ENCODE measurements around the gene MACO1.
"Not testable (repeated sequence)": the region's sequence is repeated elsewhere in the genome, so short reads cannot be mapped to it uniquely, and the experiment has no call there.

MACO1 gene

GRCh38 chr1:25458541-25459298 lies 28.0 kb downstream of the MACO1 start:
- no peak for DNase-seq (ENCODE audit: low read depth)

DNA sequence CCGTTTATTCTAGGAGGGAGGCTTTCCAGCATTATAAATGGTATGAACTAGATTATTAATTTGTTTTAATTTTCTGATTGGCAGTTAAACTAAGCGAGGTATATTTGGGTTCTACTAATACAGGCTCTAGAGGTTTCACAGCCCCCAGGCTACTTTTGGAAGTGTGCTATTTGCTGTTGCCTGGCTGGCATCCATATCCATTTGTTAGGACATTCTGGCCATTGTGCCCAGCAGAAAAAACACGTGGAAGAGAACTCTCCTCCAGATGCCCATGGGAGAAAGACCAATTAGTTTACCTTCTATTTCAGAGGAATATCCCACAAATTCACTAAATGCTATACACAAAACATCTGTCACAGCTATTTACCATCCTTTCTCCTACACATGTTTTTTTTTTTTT lies 29.3 kb downstream of the MACO1 start:
- no peak for DNase-seq (ENCODE audit: low read depth)

DNA sequence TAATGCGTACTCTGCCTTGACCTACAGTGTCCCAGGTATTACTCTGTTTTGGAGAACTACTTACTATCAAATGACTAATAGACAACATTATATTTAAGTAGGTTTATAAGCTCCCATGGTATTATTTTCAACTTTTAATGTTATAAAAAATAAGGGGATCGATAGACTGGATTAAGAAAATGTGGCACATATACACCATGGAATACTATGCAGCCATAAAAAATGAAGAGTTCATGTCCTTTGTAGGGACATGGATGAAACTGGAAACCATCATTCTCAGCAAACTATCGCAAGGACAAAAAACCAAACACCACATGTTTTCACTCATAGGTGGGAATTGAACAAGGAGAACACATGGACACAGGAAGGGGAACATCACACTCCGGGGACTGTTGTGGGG lies 30.1 kb downstream of the MACO1 start:
- not testable (repeated sequence) for DNase-seq (ENCODE audit: low read depth)

DNA sequence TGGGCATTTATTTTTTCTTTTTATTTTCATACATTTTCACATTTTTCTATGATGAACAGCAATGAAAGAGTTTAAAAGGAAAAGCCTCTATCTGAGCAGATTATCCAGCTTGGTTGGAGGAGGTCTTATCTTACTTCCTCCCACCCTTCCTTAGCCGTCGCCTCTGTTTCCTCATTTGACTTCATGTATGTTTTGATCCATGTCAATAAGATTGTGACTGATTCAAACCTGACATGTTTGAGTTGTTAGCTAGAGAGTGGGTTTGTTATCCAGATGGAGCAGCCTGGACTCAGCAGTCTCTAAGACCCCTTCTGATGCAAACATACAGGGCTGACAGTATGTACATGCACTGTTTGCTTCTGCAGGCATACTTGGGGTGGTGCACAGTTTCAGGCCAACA lies 31.2 kb downstream of the MACO1 start:
- DNase-seq (ENCODE audit: low read depth): no peak

GRCh38 chr1:25462732-25463131 lies 32.0 kb downstream of the MACO1 start:
- DNase-seq (ENCODE audit: low read depth): no peak

GRCh38 chr1:25467193-25467592 lies 36.5 kb downstream of the MACO1 start:
- DNase-seq (ENCODE audit: low read depth): no peak

GRCh38 chr1:25467616-25468015 lies 36.9 kb downstream of the MACO1 start:
- DNase-seq (ENCODE audit: low read depth): no peak

GRCh38 chr1:25468033-25468432 lies 37.3 kb downstream of the MACO1 start:
- no peak for DNase-seq (ENCODE audit: low read depth)

DNA sequence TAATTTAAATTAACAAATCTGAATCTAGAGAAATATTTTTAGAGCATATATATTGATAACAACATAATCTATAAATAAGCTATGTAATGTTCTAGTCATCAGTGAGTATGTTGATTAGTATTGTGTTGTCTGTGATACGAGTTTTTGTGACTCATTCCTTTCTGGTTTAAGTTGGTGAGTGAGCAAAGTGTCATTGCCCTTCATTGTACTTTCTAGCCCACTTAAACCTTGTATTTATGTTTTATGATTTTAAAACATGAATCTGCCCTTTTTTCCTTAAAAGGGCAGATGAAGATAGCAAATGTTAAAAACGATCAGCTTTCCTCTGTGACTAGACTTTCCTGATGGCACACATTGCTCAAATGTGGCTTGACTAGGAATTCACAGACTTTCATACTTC lies 38.5 kb downstream of the MACO1 start:
- DNase-seq (ENCODE audit: low read depth): no peak

DNA sequence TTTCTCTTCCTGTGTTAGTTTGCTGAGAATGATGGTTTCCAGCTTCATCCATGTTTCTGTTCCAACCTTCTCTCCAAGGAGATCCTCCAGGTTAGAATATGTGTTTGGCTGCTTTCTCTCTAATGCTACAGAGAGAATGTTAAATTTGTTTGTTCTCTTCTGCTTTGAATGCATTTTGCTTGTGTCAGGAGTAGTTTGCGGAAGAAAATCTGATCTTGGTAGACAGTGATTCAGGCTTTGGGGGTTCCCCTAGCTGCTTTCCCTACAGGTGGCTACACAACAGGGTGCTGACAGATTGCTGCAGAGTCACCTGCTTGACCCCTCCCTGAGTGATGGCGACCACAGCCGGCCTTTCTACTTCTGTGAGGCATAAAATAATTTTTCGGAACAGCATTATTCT lies 41.8 kb downstream of the MACO1 start:
- no peak for DNase-seq (ENCODE audit: low read depth)

DNA sequence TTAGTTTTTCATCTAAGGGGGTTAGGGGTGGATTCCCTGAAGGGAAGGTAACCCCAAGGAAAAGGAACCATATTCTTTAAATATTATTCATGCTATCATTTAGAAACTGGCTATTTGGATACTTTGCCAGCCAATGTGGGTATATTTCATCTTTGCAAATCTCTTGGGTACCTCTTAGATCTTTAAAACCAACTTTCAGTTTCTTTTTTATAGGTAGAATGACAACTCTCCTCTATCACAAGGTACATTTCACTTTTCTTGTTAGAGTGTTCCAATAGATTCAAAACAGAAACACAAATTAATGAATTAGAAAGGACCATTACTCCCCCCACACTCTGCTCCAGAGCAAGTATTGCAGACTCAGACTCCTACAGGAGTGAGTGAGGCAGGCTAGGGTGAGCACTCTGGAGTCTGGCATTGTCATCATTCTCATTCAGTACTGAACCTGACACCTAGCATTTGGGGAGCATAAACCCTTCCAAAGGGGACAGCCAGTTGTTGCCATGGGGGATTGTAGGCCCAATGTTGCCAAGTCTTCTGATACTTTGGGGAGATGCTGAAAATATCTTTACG lies 43.0 kb downstream of the MACO1 start:
- no peak for DNase-seq (ENCODE audit: low read depth)

DNA sequence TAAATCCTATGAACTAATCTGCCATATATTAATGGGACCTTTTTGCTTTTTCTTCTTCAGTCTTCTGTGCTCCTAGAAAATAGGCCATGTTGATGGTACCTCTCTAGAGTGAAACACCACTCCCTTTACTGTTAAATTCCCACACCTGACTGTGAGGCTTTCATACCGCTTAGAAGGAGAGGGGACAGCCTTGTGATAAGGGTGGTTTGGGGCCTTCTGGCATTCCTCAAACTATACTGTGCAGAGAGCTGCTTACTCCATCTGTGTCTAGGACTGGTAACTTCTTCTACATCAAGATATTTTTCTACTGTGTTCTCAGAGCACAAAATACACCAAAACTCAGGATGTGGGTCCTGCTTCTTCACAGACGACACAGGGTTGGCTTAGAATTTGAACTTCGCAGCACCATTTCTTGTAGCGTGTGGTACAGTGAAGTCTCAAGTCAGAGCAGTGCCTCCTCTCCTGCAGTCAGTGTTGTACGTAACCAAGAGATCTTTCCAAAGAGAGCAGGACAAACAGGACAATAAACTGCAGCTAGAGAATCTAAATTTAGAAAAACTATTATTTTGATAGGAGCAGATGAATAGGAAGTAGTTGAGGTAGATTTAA lies 43.8 kb downstream of the MACO1 start:
- DNase-seq (ENCODE audit: low read depth): no peak

DNA sequence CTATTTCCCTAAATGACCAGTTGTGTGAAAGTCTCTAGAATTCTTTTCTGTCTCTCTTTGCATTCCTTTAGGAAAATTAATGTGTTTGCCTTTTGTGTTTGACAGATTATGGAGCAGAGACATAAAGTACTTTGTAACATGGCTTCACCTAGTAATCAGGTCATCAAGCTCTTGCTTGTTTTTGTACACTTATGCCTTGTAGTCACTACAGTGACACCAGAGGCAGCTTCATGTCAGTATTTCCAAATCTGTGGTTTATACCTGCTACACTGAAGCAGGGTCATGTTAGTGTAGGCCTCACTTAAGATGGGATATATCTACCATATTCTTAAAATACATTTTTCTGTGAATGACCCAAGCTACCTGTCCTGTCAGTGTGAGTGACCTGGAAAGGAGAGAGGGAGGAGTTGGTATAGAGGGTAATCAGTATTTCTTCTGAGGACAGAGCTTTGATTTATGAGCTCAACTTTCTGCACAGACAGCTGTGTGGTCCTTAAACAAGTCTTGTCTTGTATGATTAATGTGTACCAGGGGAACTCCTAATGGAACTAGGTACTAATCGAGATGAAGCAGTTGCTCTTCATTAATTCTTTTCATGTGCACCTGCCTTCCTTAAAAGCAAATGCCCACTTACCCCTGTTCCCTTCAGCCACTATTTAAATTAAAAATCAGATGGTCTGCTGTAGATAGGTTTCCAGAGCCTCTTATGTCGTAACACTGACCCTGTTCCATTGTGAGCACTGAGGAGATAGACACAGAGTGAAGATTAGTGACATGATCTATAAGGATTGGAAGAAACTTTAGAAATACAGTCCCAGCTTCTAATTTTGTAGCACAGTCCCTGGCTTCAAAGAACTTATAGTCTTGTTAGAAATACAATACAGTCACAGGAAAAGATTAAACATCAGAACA lies 45.7 kb downstream of the MACO1 start:
- no peak for DNase-seq (ENCODE audit: low read depth)

GRCh38 chr1:25477448-25478034 lies 46.8 kb downstream of the MACO1 start:
- no peak for DNase-seq (ENCODE audit: low read depth)

GRCh38 chr1:25478633-25479032 lies 47.9 kb downstream of the MACO1 start:
- DNase-seq (ENCODE audit: low read depth): no peak

GRCh38 chr1:25481625-25482024 lies 50.9 kb downstream of the MACO1 start:
- no peak for DNase-seq (ENCODE audit: low read depth)

- DNase-seq (ENCODE audit: low read depth): no peak
These were observed 51.5 kb downstream of the MACO1 start for GRCh38 chr1:25482211-25482610.

DNA sequence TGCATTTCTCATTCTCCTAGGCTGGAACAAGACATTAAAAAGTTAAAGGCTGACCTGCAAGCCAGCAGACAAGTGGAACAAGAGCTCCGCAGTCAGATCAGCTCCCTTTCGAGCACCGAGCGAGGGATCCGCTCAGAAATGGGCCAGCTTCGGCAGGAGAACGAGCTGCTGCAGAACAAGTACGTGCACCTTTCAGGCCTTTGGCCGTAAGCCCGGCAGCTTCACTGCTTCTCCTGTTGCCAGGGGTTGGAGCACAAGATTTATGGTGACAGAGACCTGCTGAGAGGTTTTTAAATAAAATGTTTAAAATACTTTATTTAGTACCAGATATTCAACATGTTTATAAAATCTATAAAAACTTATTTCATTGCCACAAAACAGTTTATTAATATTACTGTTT lies 53.4 kb downstream of the MACO1 start:
- no peak for DNase-seq (ENCODE audit: low read depth)

GRCh38 chr1:25484533-25484932 lies 53.8 kb downstream of the MACO1 start:
- DNase-seq (ENCODE audit: low read depth): no peak

DNA sequence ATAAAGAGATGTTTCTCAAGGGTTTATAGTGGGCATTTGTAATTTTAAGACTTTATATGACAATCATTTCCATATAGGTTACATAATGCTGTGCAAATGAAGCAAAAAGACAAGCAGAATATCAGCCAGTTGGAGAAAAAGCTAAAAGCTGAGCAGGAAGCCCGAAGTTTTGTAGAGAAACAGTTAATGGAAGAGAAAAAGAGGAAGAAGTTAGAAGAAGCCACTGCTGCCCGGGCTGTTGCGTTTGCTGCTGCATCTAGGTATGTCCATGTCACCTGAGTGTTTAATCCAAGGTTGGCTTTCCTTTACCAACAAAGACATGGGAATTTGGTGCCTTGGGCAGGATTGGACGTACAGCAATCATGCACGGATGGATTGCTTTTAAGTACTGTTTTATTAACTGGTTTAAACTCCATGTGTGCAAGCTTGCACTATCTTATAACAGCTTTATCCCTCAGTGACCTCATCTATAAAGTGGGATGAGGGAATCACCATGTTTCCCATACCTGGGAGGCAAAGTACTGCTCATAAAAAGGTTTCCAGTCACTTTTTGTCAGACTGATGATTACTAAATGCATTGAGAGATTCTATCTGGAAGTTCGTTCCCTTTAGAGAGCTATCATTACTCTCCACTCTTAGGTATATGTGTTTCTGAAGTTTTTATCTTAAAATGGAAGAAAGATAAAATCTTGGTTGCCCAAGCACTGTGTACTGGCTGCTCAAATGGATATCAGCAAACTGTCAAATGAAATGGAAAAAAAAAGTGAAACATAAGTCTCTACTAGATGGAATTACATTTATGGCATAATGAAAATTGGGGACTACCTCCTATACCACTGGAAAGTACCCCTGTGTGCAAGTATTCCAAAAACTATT lies 55.1 kb downstream of the MACO1 start:
- DNase-seq (ENCODE audit: low read depth): no peak

GRCh38 chr1:25486602-25487001 lies 55.9 kb downstream of the MACO1 start:
- DNase-seq (ENCODE audit: low read depth): no peak
